Calu3 (cell line): ENCODE results near the gene DLGAP1. TPM values are rescaled to one million over a fixed set of nuclear protein-coding genes. Genes with fewer than 3 reads are reported as not detected.
A peak's percentile ranks its signal among the peaks of the same experiment; 100 is the strongest.

Experiments
- BruUV-seq: library from RNA; stranded (reverse); fragments of 400-500 nt; replicated peaks from 2 replicates; lab custom pipeline; 2021; lab: Mats Ljungman, UMichigan
- CTCF ChIA-PET: fragments of 300-600 bp; sonication (Branson Sonifier 250); formaldehyde crosslinking; loops from one replicate; lab custom pipeline; 2022; ENCODE audit warnings: antibody characterized with exemption; lab: Charles Lee
- DNase-seq: peaks from one replicate; pipeline ENCODE4 v3.0.0; 2022
- H3K27ac Mint-ChIP-seq: one replicate; pipeline ENCODE4 v1.8.0; 2022; ENCODE audit warnings: mixed read lengths; ENCODE audit not compliant: unreplicated experiment
- H3K27me3 Mint-ChIP-seq: one replicate; pipeline ENCODE4 v1.8.0; 2022; ENCODE audit warnings: mixed read lengths; ENCODE audit not compliant: unreplicated experiment
- H3K36me3 Mint-ChIP-seq: one replicate; pipeline ENCODE4 v1.8.0; 2022; ENCODE audit warnings: mild to moderate bottlenecking, moderate library complexity, mixed read lengths; ENCODE audit not compliant: insufficient read depth, unreplicated experiment
- H3K4me1 Mint-ChIP-seq: one replicate; pipeline ENCODE4 v1.8.0; 2022; ENCODE audit warnings: mild to moderate bottlenecking, low read depth, mixed read lengths; ENCODE audit not compliant: unreplicated experiment
- H3K4me3 Mint-ChIP-seq: one replicate; pipeline ENCODE4 v1.8.0; 2022; ENCODE audit warnings: mild to moderate bottlenecking, low read depth, moderate library complexity, mixed read lengths; ENCODE audit not compliant: unreplicated experiment
- H3K9me3 Mint-ChIP-seq: one replicate; pipeline ENCODE4 v1.8.0; 2022; ENCODE audit warnings: low read depth, mixed read lengths; ENCODE audit not compliant: unreplicated experiment
- intact Hi-C: fragments of 100-400 bp; cut with micrococcal nuclease; formaldehyde crosslinking; loops from one replicate; pipeline ENCODE4 v1.10.0; 2022; ENCODE audit not compliant: unreplicated experiment
- total RNA-seq: library from RNA; stranded (reverse); gene quantifications from 2 replicates; pipeline ENCODE4 v1.2.3, GENCODE V29; 2022
- TF ChIP-seq, protein P1 (sequence below): fragments of 200-600 bp; IDR thresholded peaks from one replicate; pipeline ENCODE4 v1.8.0; 2022; ENCODE audit warnings: antibody characterized with exemption; ENCODE audit not compliant: unreplicated experiment

Gene DLGAP1
- total RNA-seq, 1 experiment from 2014 or later = 9.0 TPM

DNA sequence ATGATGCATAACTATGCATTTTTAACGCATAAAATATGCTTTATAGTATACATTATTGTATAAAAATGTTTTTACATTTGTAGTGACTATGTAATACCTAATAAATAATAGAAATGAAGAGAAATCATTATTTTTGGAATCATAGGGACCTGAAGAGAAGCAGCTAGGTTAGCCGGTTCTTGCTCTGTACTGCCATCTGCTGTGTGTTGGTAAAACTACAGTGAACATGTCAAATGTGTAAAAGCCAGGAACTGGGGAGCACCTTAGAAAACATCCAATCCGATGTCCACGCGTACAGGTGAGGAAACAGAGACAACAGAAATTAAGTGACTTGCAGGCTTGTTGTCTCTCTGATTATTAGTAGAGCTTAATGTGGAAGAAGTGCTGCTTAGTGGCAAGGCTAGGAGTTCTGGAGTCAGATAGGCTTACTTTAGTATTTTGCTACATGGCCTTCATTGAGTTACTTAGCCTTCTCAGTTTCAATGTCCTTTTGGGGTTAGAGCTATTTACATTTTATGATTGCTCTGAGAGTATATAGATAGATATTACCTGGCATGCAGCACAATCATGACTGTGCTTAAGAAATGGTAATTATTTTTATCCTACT lies 386.5 kb downstream of the DLGAP1 start:
- Mint-ChIP-seq H3K27me3 (no peaks in the 10 kb centered on the region), H3K4me3 (no peak overlapping the region), H3K4me1 (no peaks in the 10 kb centered on the region), H3K9me3 (peaks cover 8% of the 10 kb centered on the region), H3K27ac (no peak overlapping the region), H3K36me3 (no peaks in the 10 kb centered on the region)
- no TSS peak for BruUV-seq
- DNase-seq = peak; percentile 54
- TF ChIP-seq, protein P1, sequence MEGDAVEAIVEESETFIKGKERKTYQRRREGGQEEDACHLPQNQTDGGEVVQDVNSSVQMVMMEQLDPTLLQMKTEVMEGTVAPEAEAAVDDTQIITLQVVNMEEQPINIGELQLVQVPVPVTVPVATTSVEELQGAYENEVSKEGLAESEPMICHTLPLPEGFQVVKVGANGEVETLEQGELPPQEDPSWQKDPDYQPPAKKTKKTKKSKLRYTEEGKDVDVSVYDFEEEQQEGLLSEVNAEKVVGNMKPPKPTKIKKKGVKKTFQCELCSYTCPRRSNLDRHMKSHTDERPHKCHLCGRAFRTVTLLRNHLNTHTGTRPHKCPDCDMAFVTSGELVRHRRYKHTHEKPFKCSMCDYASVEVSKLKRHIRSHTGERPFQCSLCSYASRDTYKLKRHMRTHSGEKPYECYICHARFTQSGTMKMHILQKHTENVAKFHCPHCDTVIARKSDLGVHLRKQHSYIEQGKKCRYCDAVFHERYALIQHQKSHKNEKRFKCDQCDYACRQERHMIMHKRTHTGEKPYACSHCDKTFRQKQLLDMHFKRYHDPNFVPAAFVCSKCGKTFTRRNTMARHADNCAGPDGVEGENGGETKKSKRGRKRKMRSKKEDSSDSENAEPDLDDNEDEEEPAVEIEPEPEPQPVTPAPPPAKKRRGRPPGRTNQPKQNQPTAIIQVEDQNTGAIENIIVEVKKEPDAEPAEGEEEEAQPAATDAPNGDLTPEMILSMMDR = peak; percentile 50
- intact Hi-C loops = loop anchor here (1.0 kb wide), 1 partner anchor 64 kb away; no protein-coding TSS in a partner anchor
- CTCF ChIA-PET = interaction anchor here (0.6 kb wide), 1 partner anchor 298 kb away, joined by 3 read pairs; no protein-coding TSS in a partner anchor

DNA sequence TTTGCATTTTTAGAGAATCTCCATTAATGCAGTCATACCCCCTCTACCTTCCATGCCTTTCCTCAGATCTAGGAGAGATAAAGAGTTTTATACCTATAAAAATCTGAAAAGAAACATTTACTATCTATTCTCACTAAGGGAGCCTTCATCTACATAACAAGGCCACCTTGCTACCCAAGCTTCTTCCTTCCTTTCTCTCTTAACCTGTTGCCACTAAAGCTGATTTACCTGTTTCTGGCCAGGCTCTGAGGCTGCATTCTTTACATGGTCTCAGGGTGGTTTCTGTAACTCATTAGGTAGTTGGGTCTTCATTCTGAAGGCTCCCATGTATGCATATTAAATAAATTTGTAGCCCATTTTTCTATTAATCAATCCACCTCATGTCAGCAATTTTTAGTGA lies 391.6 kb downstream of the DLGAP1 start:
- TF ChIP-seq, protein P1 = no peak

DNA sequence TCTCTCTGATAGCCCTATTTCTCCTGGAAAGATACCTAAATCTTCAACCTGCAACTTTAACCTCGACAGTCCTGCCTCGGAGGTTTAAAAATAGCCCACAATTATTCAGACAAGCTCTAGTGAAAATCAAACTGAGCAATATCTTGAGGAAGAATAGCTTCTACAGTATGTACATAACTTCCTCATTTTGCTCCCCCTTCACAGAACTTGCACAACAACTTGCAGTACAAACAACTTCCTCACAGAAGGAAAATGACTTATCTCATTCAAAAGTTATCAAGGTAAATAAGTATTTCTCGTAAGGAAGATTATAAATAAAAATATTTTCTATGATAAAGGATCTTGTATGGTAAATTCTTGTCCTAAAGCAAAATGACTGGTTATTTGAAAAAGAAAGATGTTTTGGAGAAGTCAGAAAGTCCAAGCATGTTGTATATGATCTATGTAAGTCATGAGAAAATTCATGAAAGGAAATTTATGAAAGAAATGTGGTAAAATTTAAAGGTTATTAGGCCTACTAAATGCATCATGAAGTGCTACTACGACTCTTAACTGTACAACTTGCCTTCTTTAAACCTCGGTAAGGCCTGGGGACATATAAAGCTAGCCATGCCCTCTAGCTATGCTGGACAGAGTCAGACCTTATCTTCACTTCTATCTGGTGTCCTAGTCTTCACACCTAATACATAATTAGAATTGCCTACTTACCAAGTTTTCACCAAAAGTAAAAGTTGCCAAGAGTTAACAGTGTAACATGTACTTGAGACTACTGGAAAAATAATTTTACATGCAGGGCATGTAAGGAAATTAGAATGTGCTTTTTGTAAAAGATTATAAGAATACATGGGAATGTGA lies 394.5 kb downstream of the DLGAP1 start:
- BruUV-seq = no TSS peak
- CTCF ChIA-PET = no interaction called here
- peaks cover 15% of the 10 kb centered on the region for H3K9me3 Mint-ChIP-seq
- TF ChIP-seq, protein P1 = no peak
- H3K4me3 Mint-ChIP-seq = no peak overlapping the region
- H3K27ac Mint-ChIP-seq = no peak overlapping the region
- H3K4me1 Mint-ChIP-seq = peaks cover 8% of the 10 kb centered on the region
- no peaks in the 10 kb centered on the region for H3K36me3 Mint-ChIP-seq
- no peaks in the 10 kb centered on the region for H3K27me3 Mint-ChIP-seq
- no peak for DNase-seq
- intact Hi-C loops = no loop called here

More for the DNA sequence above, 391.6 kb downstream of the DLGAP1 start:
- H3K27ac Mint-ChIP-seq = no peak overlapping the region
- H3K27me3 Mint-ChIP-seq = no peaks in the 10 kb centered on the region
- no peak overlapping the region for H3K4me3 Mint-ChIP-seq
- H3K9me3 Mint-ChIP-seq = peaks cover 15% of the 10 kb centered on the region
- H3K36me3 Mint-ChIP-seq = no peaks in the 10 kb centered on the region
- no TSS peak for BruUV-seq
- no peaks in the 10 kb centered on the region for H3K4me1 Mint-ChIP-seq
- no peak for DNase-seq
- intact Hi-C loops = no loop called here
- CTCF ChIA-PET = no interaction called here

DNA sequence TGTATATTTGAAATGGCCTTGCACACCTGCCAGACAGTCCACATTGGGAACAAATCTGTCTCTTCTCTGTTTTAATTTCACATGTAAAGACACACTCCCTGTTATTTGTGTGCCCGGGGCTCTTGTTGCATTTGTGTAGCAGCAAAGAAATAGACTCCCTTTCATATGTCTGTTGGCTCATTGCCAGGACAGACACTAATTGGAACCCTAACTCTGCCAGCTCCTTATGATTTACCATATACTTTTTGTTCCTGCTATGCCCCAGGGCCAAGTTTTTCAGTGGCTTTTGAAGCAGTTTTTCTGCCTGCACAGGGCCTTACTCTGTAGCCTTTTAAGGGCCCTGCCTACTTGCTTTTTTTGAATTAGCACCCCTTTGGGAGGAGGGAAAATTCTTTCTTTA lies 396.9 kb downstream of the DLGAP1 start:
- H3K36me3 Mint-ChIP-seq = no peaks in the 10 kb centered on the region
- H3K27me3 Mint-ChIP-seq = no peaks in the 10 kb centered on the region
- H3K9me3 Mint-ChIP-seq = peaks cover 10% of the 10 kb centered on the region
- H3K4me1 Mint-ChIP-seq = peaks cover 8% of the 10 kb centered on the region
- TF ChIP-seq, protein P1 = no peak
- CTCF ChIA-PET = no interaction called here
- no peak for DNase-seq
- BruUV-seq = no TSS peak
- no peak overlapping the region for H3K27ac Mint-ChIP-seq
- intact Hi-C loops = no loop called here
- no peak overlapping the region for H3K4me3 Mint-ChIP-seq
